GM18507 (cell line): ENCODE results near the gene SCN4B.

Source experiments
- DNase-seq: peaks from one replicate; pipeline ENCODE4 v3.0.0; 2011; ENCODE audit warnings: low read depth; ENCODE audit not compliant: insufficient read length; ENCODE audit errors: extremely low spot score
- FAIRE-seq: peaks from 2 replicates; lab custom pipeline; 2011; peaks lifted over from hg19 to GRCh38; lab: Jason Lieb, UNC

SCN4B gene

GRCh38 chr11:118136341-118136740 lies 16.3 kb downstream of the SCN4B start:
- DNase-seq (no peak), FAIRE-seq (no peak)

GRCh38 chr11:118135796-118136165 lies 16.8 kb downstream of the SCN4B start:
- DNase-seq: no peak
- FAIRE-seq: no peak

GRCh38 chr11:118135051-118135795 lies 17.4 kb downstream of the SCN4B start:
- no peak for DNase-seq
- FAIRE-seq: no peak

DNA sequence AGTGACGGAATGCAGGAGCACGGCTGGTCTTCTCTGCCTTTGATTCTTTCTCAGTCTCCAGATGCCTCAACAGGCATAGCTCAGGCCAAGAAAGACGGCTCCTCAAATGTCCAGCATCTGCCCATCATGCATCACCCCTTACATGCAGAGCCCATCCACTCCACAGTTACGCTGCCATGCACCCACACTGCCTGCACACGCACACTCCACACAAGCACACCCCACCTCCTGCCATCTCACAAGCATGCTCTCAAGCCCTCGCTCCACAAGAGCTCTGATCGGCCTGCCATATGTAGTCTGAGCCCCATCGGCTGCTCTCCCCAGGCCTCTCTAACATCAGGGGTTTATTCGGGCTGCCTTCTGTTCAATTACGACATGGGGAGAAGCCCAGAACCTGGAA lies 18.8 kb downstream of the SCN4B start:
- DNase-seq (no peak), FAIRE-seq (no peak)

GRCh38 chr11:118132385-118133151 lies 20.1 kb downstream of the SCN4B start:
- DNase-seq: no peak
- FAIRE-seq: no peak

DNA sequence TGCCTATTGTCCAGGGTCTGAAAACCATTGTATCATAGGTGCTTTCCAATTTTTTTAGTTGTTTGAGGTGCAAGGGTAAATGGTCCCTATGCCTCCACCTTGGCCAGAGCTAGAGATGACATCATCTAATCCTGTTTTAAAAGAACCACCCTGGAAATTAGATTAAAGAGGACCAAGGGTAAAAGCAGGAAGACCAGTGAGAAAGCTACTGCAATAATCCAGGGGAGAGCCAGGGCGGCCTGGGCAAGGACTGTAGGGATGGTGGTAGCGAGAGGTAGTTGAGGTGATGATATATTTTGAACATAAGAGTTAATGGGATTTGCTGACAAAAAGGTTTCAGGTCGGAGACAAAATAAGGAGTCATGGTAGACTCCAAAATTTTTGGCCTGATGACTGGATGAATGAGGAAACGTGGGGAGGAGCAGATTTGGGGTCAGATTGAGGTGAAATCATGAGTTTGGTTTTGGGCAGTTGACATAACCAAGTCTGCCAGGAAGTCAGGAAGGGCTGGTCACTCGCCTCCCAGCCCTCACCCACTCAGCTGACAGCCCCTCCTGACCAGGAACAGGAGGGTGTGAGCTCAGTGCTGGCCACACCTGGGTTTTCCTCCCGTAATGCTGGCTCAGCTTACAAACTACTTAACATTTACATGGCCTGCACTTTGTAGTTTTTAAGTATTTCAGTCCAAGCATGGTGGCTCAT lies 23.0 kb downstream of the SCN4B start:
- no peak for DNase-seq
- no peak for FAIRE-seq

DNA sequence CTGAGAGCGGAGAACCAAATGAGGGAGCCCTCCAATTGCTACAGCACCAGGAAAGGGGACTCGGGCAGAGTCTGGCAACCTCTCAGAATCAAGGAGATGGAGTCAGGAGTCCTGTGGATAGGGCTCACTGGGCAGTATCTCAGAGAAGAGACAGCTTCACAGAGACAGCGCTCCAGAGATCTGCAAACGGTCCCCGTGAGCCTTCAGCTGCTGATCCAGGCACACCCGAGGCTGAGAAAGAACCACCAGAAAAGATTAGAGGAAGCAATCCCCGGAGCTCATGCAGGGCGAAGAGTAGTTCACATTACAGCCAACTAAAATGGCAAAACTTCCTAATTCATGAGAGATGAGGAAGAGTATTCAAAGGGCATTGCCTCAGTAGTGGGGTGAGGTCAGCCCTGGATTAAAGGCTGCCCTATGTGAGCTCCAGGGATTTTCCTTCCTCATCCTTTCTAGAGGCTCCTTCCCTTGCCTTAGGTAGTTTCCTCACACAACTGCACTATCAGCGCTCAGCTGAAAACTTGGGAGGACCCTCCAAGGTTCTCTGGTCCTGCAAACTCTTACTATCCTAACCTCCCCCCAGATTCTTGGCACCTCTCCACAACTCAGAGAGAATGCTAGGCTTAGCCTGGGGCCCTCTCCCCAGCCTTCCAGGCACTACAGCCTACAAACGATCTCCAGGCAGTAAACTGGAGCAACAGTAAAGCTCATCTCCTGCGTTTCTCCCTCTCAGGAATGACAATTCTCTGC lies 23.7 kb downstream of the SCN4B start:
- no peak for DNase-seq
- FAIRE-seq: no peak

DNA sequence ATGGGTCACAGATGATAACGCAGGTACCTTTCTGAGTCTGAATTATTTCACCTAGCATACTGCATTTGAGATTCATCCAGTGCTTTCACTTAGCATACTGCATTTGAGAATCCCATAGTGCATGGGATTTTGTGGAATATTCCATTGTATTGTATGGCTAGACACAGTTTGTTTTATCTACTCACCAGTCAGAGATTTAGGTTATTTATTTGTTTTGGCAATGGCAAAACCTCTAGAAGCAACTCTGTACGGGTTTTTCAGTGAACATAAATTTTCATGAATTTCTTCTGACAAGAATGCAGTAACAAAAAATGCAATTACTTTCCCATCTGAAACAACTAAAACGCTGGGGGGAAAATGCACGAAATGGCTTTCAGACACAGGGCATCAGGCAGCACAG lies 24.3 kb downstream of the SCN4B start:
- no peak for DNase-seq
- FAIRE-seq: no peak

DNA sequence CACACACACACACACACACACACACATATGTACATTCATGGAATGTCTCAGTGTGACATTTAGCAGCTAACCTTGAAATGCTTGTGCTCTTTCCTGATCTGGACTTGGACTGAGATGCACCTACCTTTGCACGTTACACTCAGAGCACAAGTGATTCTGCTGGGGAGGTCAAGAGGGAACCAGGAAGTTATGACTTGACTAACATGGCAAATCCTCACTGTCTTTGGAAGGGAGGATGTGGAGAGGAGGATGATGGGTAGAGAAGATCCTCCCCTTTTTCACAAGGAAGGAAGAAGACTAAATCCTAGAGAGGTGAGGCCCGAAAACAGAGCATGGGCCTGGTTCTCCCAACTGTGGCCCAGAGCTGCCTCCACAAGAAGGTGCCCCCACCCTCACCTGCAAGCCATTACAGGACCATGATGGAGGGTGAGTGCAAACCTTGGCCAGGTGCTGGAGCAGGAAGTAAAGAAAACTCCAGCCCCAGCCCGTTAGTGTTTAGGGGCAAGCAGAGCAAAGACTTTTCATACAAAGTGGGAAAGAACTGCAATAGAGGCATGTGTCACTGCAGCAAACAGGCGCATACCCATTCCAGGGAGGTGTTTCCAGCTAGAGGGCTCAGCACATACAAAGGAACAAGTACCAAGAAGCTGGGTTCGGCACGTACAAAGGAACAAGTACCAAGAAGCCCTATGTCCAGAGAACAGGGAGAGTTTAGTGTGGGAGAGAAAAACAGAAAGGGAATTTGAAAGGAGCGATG lies 26.4 kb downstream of the SCN4B start:
- FAIRE-seq (no peak), DNase-seq (no peak)

GRCh38 chr11:118124929-118125535 lies 27.6 kb downstream of the SCN4B start:
- no peak for DNase-seq
- no peak for FAIRE-seq

DNA sequence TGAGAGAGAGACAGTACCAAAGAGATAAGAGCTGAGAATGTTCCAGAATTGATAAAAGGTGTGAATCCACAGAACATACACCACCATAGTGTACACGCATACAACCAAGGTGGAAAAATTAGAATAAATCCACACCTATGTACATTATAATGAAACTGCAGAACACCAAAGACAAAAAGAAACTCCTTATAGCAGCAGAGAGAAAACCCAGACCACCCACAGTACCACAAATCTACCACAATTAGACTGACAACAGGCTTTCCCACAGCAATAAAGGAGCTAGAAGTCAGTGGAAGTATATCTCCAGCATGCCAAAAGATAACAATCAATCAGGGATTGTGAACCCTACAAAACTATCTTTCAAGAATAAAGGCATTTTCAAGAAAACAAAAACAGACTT lies 31.8 kb downstream of the SCN4B start:
- no peak for DNase-seq
- no peak for FAIRE-seq

DNA sequence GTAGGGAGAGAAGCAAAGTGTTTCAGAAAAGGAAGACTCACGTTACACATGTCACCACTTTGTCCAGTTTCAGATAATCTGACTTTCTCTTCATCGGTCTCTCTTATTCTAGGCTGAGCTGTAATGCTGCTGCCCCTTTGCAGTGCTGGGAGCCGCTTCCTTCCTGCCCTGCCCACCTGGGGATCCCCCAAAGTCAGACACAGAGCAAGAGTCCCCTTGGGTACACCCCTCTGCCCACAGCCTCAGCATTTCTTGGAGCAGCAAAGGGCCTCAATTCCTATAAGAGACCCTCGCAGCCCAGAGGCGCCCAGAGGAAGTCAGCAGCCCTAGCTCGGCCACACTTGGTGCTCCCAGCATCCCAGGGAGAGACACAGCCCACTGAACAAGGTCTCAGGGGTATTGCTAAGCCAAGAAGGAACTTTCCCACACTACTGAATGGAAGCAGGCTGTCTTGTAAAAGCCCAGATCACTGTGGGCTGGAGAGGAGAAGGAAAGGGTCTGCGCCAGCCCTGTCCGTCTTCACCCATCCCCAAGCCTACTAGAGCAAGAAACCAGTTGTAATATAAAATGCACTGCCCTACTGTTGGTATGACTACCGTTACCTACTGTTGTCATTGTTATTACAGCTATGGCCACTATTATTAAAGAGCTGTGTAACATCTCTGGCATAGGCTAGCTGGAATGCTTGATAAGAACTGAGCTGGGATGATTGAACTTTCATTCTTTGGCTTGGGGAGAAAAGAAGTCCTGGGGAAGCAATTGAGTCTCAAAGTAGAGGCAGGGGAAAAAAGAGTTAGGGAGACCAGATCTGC lies 34.6 kb downstream of the SCN4B start:
- DNase-seq (no peak), FAIRE-seq (peak; percentile 86)

DNA sequence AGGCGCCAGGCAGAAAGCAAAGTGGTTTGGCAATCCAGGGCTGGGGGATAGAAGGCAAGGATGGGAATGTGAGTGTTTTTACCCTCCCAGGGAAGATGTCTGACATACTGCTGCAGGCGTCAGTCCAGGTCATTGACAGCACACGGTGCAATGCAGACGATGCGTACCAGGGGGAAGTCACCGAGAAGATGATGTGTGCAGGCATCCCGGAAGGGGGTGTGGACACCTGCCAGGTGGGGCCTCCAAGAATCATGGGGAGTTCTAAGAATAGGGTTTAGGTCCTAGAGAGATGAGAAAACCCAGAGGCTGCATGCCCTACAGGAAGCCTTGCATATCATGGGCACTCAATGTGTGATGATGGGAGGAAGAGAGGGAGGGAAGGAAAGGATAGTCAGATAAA lies 37.6 kb downstream of the SCN4B start:
- no peak for FAIRE-seq
- DNase-seq: no peak

GRCh38 chr11:118114266-118114665 lies 38.4 kb downstream of the SCN4B start:
- no peak for DNase-seq
- no peak for FAIRE-seq

DNA sequence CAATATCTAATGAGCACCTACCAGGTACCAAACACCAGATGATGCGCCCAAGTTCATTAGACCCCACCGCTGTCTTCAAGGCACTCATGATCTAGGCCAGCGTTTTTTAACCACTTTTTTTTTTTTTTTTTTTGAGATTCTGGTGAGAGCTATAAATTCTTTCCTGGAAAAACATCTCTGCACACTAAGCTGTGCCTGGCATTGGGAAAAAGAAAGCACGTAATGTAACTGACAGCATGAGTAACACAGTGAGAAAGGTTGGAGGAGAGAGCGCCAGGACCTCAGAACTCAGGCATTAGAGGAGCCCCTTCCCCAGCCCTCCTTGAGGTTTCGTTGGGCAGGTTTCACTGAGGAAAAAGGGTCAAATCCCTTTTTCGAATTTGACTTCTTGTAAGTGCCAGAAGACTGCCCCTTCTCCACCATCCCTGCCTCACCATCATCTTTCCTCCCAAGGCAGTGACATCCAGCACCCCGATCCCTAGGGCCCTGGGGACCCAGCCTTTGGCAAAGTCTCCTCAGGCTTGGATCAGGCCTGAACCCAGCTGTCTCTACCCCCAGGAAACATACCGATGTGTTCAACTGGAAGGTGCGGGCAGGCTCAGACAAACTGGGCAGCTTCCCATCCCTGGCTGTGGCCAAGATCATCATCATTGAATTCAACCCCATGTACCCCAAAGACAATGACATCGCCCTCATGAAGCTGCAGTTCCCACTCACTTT lies 39.8 kb downstream of the SCN4B start:
- no peak for FAIRE-seq
- no peak for DNase-seq

DNA sequence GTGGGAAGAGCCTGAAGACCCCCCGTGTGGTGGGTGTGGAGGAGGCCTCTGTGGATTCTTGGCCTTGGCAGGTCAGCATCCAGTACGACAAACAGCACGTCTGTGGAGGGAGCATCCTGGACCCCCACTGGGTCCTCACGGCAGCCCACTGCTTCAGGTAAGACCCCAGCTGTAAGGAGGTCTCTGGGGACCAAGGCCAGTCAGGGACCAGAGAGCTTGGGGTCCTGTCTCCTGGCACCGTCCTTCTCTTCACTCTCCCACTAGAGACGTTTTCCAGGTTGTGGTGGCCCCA lies 40.9 kb downstream of the SCN4B start:
- FAIRE-seq (no peak), DNase-seq (no peak)

GRCh38 chr11:118111019-118111743 lies 41.4 kb downstream of the SCN4B start:
- FAIRE-seq (no peak), DNase-seq (no peak)
